Left lung (tissue), 10 donors: ENCODE measurements around the gene SLX9. TPM values are rescaled to one million over a fixed set of nuclear protein-coding genes. Genes with fewer than 3 reads are reported as not detected.
A peak's percentile ranks its signal among the peaks of the same experiment; 100 is the strongest.
"Not testable (repeated sequence)": the region's sequence is repeated elsewhere in the genome, so short reads cannot be mapped to it uniquely, and the experiment has no call there.

Experiments
- ATAC-seq: fragments of 200-7000 bp; cut with Tn5 transposase; one replicate; pipeline ENCODE4 v1.9.1; 2020; ENCODE audit warnings: moderate library complexity
- DNase-seq, 4 donors: peaks; one replicate each; pipeline ENCODE4 v3.0.0-alpha.2; 2013 to 2020
- H3K27ac ChIP-seq, 2 donors: fragments of 200-600 bp; sonication (generic) in 1 of 2; one replicate each; pipeline versions ENCODE4 v1.5.0 to v1.8.0; 2020 to 2021
- H3K27me3 ChIP-seq, 2 donors: fragments of 200-600 bp; sonication (generic) in 1 of 2; one replicate each; pipeline versions ENCODE4 v1.5.0 to v1.8.0; 2020 to 2021
- H3K36me3 ChIP-seq, 2 donors: fragments of 200-600 bp; sonication (generic) in 1 of 2; one replicate each; pipeline versions ENCODE4 v1.5.0 to v1.8.0; 2020 to 2021
- H3K4me1 ChIP-seq, 2 donors: fragments of 200-600 bp; one replicate each; pipeline ENCODE4 v1.8.0; 2021
- H3K4me3 ChIP-seq, 2 donors: fragments of 200-600 bp; sonication (generic) in 1 of 2; one replicate each; pipeline versions ENCODE4 v1.5.0 to v1.8.0; 2020 to 2021; ENCODE audit warnings: mild to moderate bottlenecking in 1 of 2
- H3K9me3 ChIP-seq, 2 donors: fragments of 200-600 bp; sonication (generic) in 1 of 2; one replicate each; pipeline versions ENCODE4 v1.5.0 to v1.8.0; 2020 to 2021
- CTCF ChIP-seq, 2 donors: fragments of 200-600 bp; sonication (generic) in 1 of 2; IDR thresholded peaks; one replicate each; pipeline versions ENCODE4 v1.5.0 to v1.8.0; 2021; ENCODE audit warnings: antibody characterized with exemption in 2 of 2
- intact Hi-C, 2 donors: fragments of 100-400 bp; cut with DNase I; formaldehyde crosslinking; loops; one replicate each; pipeline versions ENCODE4 v1.11.2 to v1.14.2; 2022
- polyA plus RNA-seq, 6 donors: library from polyadenylated mRNA; unstranded; fragments of 120-200 nt; gene quantifications; one replicate each; pipeline ENCODE4 v1.2.1, GENCODE V29; 2013; ENCODE audit not compliant: insufficient read length in 6 of 6
- total RNA-seq, 2 donors: library from RNA; stranded (reverse); fragmentation: NEBNext Ultra II Directional; extraction: Animal tissue kit (Norgen Biotek cat#: 25700); gene quantifications; one replicate each; pipeline ENCODE4 v1.2.1, GENCODE V29; 2021
- donor health status: DM: no; HTN: yes; CAD: no.
- donor health status: DM: no; HTN: no; CAD: no.

SLX9 gene
- total and polyA plus RNA-seq, 8 donors, result 11.5 to 29.6 (median 16.2) TPM

- intact Hi-C loops, result no loop called here
- no peak for TF ChIP-seq CTCF (IDR thresholded peaks at IDR 0.05)
- peaks cover 16 to 95% of the 10 kb centered on the region in 2 donors for H3K4me1 ChIP-seq
- peak overlapping the region in 1 of 2 donors; percentile 88 for H3K27ac ChIP-seq
- H3K9me3 ChIP-seq, result no peaks in the 10 kb centered on the region
- H3K4me3 ChIP-seq, result peak overlapping the region in 1 of 2 donors; percentile 25
- peaks cover 0 to 22% of the 10 kb centered on the region in 2 donors for H3K36me3 ChIP-seq
- ATAC-seq (peak; percentile 3), DNase-seq (peak in 1 of 4 donors; percentile 74)
- no peaks in the 10 kb centered on the region for H3K27me3 ChIP-seq
These were observed 27.7 kb upstream of the SLX9 start for GRCh38 chr21:44912158-44912473.

- Histone ChIP-seq H3K4me3 (peak overlapping the region in 1 of 2 donors; percentile 25), H3K4me1 (peaks cover 16 to 95% of the 10 kb centered on the region in 2 donors), H3K27ac (peak overlapping the region in 1 of 2 donors; percentile 90), H3K36me3 (peaks cover 0 to 22% of the 10 kb centered on the region in 2 donors)
- H3K27me3 ChIP-seq, intact Hi-C loops, H3K9me3 ChIP-seq, ATAC-seq: not testable (repeated sequence)
- DNase-seq, result peak in 1 of 4 donors; percentile 65
These were observed 27.1 kb upstream of the SLX9 start for GRCh38 chr21:44912506-44913412.

- Histone ChIP-seq H3K36me3 (peaks cover 0 to 30% of the 10 kb centered on the region in 2 donors), H3K27ac (peak overlapping the region in 1 of 2 donors; percentile 90), H3K27me3 (no peaks in the 10 kb centered on the region), H3K9me3 (no peaks in the 10 kb centered on the region), H3K4me1 (peaks cover 13 to 97% of the 10 kb centered on the region in 2 donors), H3K4me3 (peak overlapping the region in 1 of 2 donors; percentile 13)
- TF ChIP-seq CTCF (IDR thresholded peaks at IDR 0.05), result no peak
- intact Hi-C loops, result no loop called here
- ATAC-seq (no peak), DNase-seq (peak in 1 of 4 donors; percentile 71)
These were observed 26.2 kb upstream of the SLX9 start for GRCh38 chr21:44913425-44914175.

- Histone ChIP-seq H3K27me3 (peaks cover 0 to 3% of the 10 kb centered on the region in 2 donors), H3K4me1 (peaks cover 6 to 91% of the 10 kb centered on the region in 2 donors), H3K36me3 (peaks cover 0 to 23% of the 10 kb centered on the region in 2 donors), H3K9me3 (no peaks in the 10 kb centered on the region), H3K27ac (peak overlapping the region in 1 of 2 donors; percentile 90), H3K4me3 (peak overlapping the region in 1 of 2 donors; percentile 13)
- intact Hi-C loops, result no loop called here
- DNase-seq (peak in 2 of 4 donors; percentile 81 to 91), ATAC-seq (peak; percentile 16)
- no peak for TF ChIP-seq CTCF (IDR thresholded peaks at IDR 0.05)
These were observed 25.5 kb upstream of the SLX9 start for GRCh38 chr21:44914176-44914874.

- TF ChIP-seq CTCF (IDR thresholded peaks at IDR 0.05), result no peak
- no peak overlapping the region for H3K4me3 ChIP-seq
- H3K27ac ChIP-seq, result peak overlapping the region in 1 of 2 donors; percentile 90
- peaks cover 0 to 77% of the 10 kb centered on the region in 2 donors for H3K4me1 ChIP-seq
- H3K9me3 ChIP-seq, result no peaks in the 10 kb centered on the region
- ATAC-seq, result peak; percentile 33
- no peak for DNase-seq
- peaks cover 0 to 15% of the 10 kb centered on the region in 2 donors for H3K27me3 ChIP-seq
- intact Hi-C loops, result no loop called here
- H3K36me3 ChIP-seq, result peaks cover 0 to 9% of the 10 kb centered on the region in 2 donors
These were observed 22.9 kb upstream of the SLX9 start for GRCh38 chr21:44916965-44917364.
